CD4-positive, alpha-beta T cell (primary cell): Measurements from ENCODE around the gene ARHGEF11. TPM values are rescaled to one million over a fixed set of nuclear protein-coding genes. Genes with fewer than 3 reads are reported as not detected.

ENCODE experiments used
- ATAC-seq: fragments of 200-7000 bp; cut with Tn5 transposase; one replicate; pipeline ENCODE4 v1.10.0; 2022; ENCODE audit warnings: mild to moderate bottlenecking; ENCODE audit not compliant: poor library complexity
- CTCF ChIA-PET: fragments of 350-600 bp; sonication (Branson Sonifier 250); formaldehyde crosslinking; loops from one replicate; lab custom pipeline; 2021; ENCODE audit warnings: antibody characterized with exemption, inconsistent platforms; lab: Charles Lee
- POLR2A ChIA-PET: fragments of 350-600 bp; sonication (Branson Sonifier 250); formaldehyde crosslinking; loops from one replicate; lab custom pipeline; 2021; ENCODE audit warnings: antibody characterized with exemption, inconsistent platforms; lab: Charles Lee
- DNase-seq, 14 experiments: peaks; one replicate each; pipeline ENCODE4 v3.0.0-alpha.2; 2013 to 2020; ENCODE audit warnings: mixed read lengths in 2 of 14
- H3K27ac ChIP-seq, 2 donors: one replicate each; pipeline versions ENCODE4 v1.5.1 to v1.7.0; 2013; ENCODE audit warnings: low read length in 2 of 2, low read depth in 1 of 2, mild to moderate bottlenecking in 1 of 2
- H3K27me3 ChIP-seq, 2 experiments: 1 replicate in 1 of 2; 2 replicates in 1 of 2; pipeline versions ENCODE4 v1.6.1 to v1.7.0; 2013; ENCODE audit warnings: low read length in 2 of 2, control low read depth in 1 of 2, mild to moderate bottlenecking in 1 of 2, moderate library complexity in 1 of 2; ENCODE audit not compliant: insufficient read depth in 2 of 2, control insufficient read depth in 1 of 2
- H3K36me3 ChIP-seq: one replicate; pipeline ENCODE4 v1.6.1; 2013; ENCODE audit warnings: low read length, control low read depth; ENCODE audit not compliant: insufficient read depth
- H3K4me1 ChIP-seq: one replicate; pipeline ENCODE4 v1.6.1; 2013; ENCODE audit warnings: low read length, control low read depth; ENCODE audit not compliant: insufficient read depth
- H3K4me3 ChIP-seq: one replicate; pipeline ENCODE4 v1.5.1; 2013; ENCODE audit warnings: mild to moderate bottlenecking, low read length, moderate library complexity
- H3K9me3 ChIP-seq, 2 experiments: 1 replicate in 1 of 2; 2 replicates in 1 of 2; pipeline versions ENCODE4 v1.6.1 to v1.7.0; 2013; ENCODE audit warnings: low read length in 2 of 2, mild to moderate bottlenecking in 2 of 2, control low read depth in 1 of 2, moderate library complexity in 1 of 2; ENCODE audit not compliant: control insufficient read depth in 1 of 2, insufficient read depth in 1 of 2
- H3K27ac Mint-ChIP-seq: one replicate; pipeline ENCODE4 v1.8.0; 2020; ENCODE audit warnings: mixed read lengths
- H3K27me3 Mint-ChIP-seq: one replicate; pipeline ENCODE4 v1.8.0; 2021; ENCODE audit warnings: mixed read lengths
- H3K36me3 Mint-ChIP-seq: one replicate; pipeline ENCODE4 v1.8.0; 2021; ENCODE audit warnings: low read depth, mixed read lengths
- H3K4me1 Mint-ChIP-seq: one replicate; pipeline ENCODE4 v1.8.0; 2021; ENCODE audit warnings: low read depth, mixed read lengths
- H3K4me3 Mint-ChIP-seq: one replicate; pipeline ENCODE4 v1.8.0; 2020; ENCODE audit warnings: mild to moderate bottlenecking, mixed read lengths
- H3K9me3 Mint-ChIP-seq: one replicate; pipeline ENCODE4 v1.8.0; 2020; ENCODE audit warnings: mixed read lengths
- intact Hi-C, 2 experiments: fragments of 100-400 bp; cut with DNase I in 1 of 2; cut with micrococcal nuclease in 1 of 2; formaldehyde crosslinking; loops; one replicate each; pipeline versions ENCODE4 v1.15.1 to v1.9.0; 2023 to 2025; cut with DNase I, micrococcal nuclease
- total RNA-seq, 174 experiments: library from RNA in 2 of 174; stranded (reverse) in 2 of 174; gene quantifications; one replicate each; pipeline ENCODE4 v1.2.3 and lab custom pipeline; 2021 to 2026
- TF ChIP-seq, protein P1 (sequence below): fragments of 200-600 bp; IDR thresholded peaks from one replicate; pipeline ENCODE4 v1.8.0; 2022; ENCODE audit warnings: antibody characterized with exemption, mild to moderate bottlenecking

ARHGEF11 gene
- total RNA-seq, 2 experiments from 2014 or later, result 13.7 to 13.9 TPM

- Histone ChIP-seq H3K9me3 (no peaks in the 10 kb centered on the region), H3K27me3 (peaks cover 0 to 5% of the 10 kb centered on the region in 2 experiments), H3K4me1 (no peaks in the 10 kb centered on the region), H3K4me3 (no peak overlapping the region), H3K27ac (no peak overlapping the region), H3K36me3 (no peaks in the 10 kb centered on the region)
- Mint-ChIP-seq H3K27me3 (peaks cover 34% of the 10 kb centered on the region), H3K4me3 (no peak overlapping the region), H3K9me3 (no peaks in the 10 kb centered on the region), H3K36me3 (no peaks in the 10 kb centered on the region), H3K27ac (no peak overlapping the region), H3K4me1 (no peaks in the 10 kb centered on the region)
- intact Hi-C loops, result no loop called here
- TF ChIP-seq, protein P1, sequence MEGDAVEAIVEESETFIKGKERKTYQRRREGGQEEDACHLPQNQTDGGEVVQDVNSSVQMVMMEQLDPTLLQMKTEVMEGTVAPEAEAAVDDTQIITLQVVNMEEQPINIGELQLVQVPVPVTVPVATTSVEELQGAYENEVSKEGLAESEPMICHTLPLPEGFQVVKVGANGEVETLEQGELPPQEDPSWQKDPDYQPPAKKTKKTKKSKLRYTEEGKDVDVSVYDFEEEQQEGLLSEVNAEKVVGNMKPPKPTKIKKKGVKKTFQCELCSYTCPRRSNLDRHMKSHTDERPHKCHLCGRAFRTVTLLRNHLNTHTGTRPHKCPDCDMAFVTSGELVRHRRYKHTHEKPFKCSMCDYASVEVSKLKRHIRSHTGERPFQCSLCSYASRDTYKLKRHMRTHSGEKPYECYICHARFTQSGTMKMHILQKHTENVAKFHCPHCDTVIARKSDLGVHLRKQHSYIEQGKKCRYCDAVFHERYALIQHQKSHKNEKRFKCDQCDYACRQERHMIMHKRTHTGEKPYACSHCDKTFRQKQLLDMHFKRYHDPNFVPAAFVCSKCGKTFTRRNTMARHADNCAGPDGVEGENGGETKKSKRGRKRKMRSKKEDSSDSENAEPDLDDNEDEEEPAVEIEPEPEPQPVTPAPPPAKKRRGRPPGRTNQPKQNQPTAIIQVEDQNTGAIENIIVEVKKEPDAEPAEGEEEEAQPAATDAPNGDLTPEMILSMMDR, result no peak
- CTCF ChIA-PET, result no interaction called here
- ATAC-seq, result no peak
- DNase-seq, result no peak
- POLR2A ChIA-PET, result no interaction called here
Observed at GRCh38 chr1:156980551-156980950, 65.0 kb downstream of the ARHGEF11 start.

- DNase-seq (no peak), ATAC-seq (no peak)
- CTCF ChIA-PET, result no interaction called here
- H3K4me3 ChIP-seq, result no peak overlapping the region
- intact Hi-C loops, result no loop called here
- H3K9me3 ChIP-seq, result no peaks in the 10 kb centered on the region
- Mint-ChIP-seq H3K9me3 (no peaks in the 10 kb centered on the region), H3K27ac (no peak overlapping the region), H3K27me3 (peaks cover 21% of the 10 kb centered on the region), H3K4me1 (no peaks in the 10 kb centered on the region), H3K4me3 (no peak overlapping the region), H3K36me3 (no peaks in the 10 kb centered on the region)
- H3K27me3 ChIP-seq, result peaks cover under 1 to 5% of the 10 kb centered on the region in 2 experiments
- TF ChIP-seq, protein P1, result no peak
- no peak overlapping the region for H3K27ac ChIP-seq
- POLR2A ChIA-PET, result no interaction called here
- H3K36me3 ChIP-seq, result no peaks in the 10 kb centered on the region
- no peaks in the 10 kb centered on the region for H3K4me1 ChIP-seq
Observed at GRCh38 chr1:156975084-156975483, 70.5 kb downstream of the ARHGEF11 start.

GRCh38 chr1:156973417-156973816 is 72.1 kb downstream of the ARHGEF11 start:
- Mint-ChIP-seq H3K36me3 (no peaks in the 10 kb centered on the region), H3K27me3 (peaks cover 24% of the 10 kb centered on the region), H3K9me3 (no peaks in the 10 kb centered on the region), H3K4me1 (no peaks in the 10 kb centered on the region), H3K4me3 (no peak overlapping the region), H3K27ac (no peak overlapping the region)
- Histone ChIP-seq H3K27me3 (peaks cover 5 to 11% of the 10 kb centered on the region in 2 experiments), H3K4me3 (no peak overlapping the region), H3K4me1 (no peaks in the 10 kb centered on the region), H3K36me3 (no peaks in the 10 kb centered on the region), H3K27ac (no peak overlapping the region), H3K9me3 (no peaks in the 10 kb centered on the region)
- TF ChIP-seq, protein P1, result no peak
- DNase-seq (no peak), ATAC-seq (no peak)
- intact Hi-C loops, result no loop called here
- POLR2A ChIA-PET, result no interaction called here
- CTCF ChIA-PET, result no interaction called here
